Glomerular visceral epithelial cell (primary cell): ENCODE data around the gene GOLPH3.
A peak's percentile ranks its signal among the peaks of the same experiment; 100 is the strongest.

Source experiments
- DNase-seq: peaks from one replicate; pipeline ENCODE4 v3.0.0-alpha.2; 2016; ENCODE audit errors: extremely low spot score

GOLPH3 gene

DNA sequence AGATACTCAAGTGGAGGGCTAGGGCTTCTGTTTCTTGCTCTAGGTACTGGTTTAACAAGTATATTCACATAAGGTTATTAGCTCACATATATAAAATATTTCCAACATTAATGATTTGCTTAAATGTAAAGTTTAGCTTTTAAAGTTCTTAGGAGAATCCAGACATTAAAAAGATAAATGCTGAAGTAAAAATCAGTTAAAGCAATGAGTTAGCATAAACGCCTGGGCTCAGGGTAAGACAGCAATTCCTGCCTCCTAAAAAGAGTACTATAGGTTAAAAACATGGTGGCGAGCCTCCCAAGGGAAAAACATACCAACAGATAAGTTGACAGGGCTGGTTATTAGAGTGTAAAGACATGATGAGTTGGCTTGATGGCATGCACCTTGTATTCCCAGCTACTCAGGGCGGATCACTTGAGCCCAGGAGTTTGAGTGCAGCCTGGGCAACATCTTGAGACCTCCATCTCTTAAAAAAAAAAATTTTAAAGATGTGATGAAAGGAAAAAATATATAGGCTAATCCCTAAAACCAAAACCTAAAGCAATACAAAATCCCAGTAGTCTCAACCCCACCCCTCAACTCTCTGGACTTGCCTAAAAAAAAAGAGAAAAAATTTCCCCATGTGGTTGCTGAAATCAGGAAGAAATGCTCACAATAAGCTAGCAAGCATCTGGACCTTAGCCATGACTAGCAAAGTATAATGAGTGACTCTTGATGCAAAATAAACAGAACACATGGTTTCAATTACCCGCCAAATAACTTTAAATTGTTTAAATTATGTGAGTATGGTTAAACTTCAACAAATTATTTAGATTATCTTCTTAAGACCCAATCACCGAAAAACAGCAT, 3.6 kb downstream of the GOLPH3 start:
- DNase-seq, result peak; percentile 35

DNA sequence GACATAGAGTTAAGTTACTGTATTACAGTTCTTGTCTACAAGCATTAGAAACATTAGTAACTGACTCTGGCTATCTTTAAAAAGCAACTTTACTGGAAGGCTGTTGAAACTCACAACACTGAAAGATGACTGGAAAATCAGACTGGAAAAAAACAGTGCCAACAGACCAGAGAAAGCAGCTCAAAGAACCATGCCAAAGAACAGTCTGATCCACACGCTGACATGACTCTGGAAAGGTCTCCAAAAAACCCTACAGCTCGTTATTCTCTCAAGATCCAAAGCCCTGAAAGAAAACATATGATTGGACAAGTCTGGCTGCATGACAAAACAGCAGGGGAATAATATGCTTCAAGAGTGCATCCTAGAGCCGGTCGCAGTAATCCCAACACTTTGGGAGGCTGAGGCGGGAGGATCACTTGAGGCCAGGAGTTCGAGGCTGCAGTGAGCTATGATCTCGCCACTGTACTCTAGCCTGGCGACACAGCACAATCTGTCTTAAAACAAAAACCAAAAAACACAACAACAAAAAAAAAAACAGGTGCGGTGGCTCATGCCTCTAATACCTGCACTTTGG, 5.6 kb downstream of the GOLPH3 start:
- DNase-seq, result no peak

DNA sequence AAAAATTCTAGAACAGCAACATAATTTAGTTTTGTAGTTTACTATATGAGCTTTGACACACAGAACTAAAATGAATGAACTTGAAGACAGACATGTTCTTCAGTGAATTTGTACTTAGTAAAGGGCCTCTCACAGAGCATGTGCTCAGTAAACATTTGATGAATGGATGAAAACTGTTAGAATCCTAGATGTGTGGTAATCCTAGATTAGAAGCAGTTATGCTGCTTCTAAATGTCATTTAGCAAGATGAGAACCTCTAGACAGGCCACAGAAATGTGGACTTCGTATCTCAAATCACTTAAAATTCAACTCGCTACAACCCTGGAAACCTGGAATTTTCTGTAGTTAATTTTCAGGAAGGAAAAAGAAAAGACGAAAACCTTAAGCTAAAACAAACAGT, 8.5 kb downstream of the GOLPH3 start:
- DNase-seq, result no peak

DNA sequence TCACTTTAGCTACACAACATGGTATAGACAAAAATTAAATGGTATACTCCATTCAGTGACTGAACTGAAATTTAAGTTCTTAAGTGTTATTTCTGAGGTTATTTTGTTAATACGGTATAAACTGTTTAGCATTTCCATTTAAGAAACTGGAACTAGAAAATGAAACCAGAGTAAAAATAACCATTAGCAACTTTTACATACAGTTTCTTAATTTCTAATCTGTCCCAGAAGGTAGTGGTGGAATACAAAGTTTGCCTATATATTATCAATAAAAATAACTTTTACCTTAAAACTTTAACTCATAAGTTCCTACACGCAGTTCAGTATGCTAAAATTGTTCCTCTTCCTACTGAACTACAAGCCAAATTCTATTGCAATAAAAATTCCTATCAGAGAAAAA, 10.3 kb downstream of the GOLPH3 start:
- no peak for DNase-seq

DNA sequence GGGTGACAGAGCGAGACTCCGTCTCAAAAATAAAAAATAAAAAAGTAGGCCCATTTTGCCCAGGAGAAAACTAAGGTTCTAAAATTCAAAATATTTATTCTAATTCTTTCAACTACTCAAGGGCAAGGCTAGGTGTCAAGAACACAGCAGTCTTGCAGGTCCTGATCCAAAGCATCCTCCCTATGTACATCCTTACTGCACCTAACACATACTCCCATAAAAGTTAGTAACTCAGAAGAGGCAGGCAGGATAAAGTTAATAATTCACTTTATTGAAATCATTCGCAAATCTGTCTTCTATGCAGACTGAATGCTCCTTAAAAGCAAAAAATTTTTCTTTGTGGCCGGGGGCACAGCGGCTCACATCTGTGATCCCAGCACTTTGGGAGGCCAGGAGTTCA, 11.1 kb downstream of the GOLPH3 start:
- no peak for DNase-seq

DNA sequence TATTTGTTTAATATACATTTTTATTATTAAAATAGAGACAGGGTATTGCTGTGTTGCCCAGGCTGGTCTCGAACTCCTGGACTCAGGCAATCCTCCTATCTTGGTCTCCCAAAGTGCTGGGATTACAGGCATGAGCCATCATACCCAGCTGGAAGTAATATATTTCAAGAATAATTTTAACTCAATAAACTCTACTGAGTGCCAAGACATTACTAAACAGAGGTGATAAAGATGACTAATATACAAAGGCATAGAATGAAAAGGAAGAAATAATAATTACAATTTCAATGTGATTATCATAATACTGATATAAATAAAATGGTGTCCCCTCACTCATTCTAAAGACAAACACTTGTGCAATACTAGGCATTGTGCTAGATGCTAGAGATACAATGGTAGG, 13.9 kb downstream of the GOLPH3 start:
- no peak for DNase-seq

DNA sequence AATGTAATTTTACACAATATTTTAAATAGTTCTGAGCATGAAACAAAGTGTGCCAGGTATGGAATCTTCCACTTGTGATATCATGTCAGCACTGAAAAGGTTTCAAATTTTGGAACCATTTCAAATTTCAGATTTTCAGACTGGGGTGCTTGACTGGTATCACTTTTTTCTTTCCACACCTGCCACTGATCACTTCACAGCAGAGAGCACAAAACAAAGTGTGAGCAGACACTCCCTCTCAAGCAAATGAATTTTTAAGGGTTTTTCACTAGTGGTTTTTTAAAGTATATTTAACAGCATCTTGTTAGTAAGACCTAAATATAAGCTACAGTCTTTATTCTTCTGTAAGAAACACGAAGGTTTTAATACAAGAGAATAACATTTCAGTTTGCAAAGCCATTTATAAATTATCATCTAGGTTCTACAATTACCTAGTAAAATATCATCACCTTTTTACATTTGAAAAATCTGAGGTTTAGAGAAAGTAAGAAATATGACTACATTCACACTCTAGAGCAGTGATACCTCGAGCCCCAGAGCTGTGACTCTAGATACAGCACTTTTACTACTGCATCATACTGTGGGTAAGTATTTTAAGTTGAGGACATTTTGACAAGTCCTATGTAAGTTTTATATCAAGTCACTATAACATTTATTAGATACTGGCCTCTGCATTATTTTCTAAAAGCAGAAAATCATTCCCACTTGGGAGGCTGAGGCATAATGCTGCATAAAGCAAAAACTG, 14.6 kb downstream of the GOLPH3 start:
- no peak for DNase-seq

DNA sequence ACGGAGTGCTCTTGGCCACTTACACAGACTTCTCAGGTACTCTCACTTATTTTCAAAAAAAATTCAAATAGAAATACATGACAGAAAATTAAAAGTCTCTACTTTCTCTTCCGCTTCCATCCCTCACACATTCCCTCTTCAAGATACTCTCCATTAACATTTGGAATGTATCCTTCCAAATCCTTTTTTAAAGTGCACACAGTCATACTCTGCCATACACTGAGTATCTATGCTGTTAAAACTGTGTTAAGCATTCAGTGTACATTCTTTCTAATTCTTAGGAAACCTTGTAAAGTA, 15.5 kb downstream of the GOLPH3 start:
- no peak for DNase-seq

DNA sequence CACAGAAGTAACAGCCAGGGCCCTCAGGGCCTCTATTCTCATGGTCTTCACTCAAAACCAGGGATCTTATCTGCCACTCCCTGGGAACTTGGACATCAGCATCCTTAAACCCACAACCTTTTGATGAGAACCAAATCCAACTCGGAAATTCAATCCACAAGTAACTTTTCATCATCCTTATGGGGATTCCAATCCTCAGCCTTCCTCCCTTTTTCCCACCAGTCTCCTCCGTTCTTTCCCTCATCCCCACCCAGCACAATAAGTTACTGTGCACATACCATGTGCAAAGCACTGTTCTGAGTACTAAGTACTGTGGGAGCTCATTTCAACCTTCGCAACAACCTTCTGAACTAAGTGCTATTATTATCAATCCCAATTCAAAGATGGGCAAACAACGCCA, 17.0 kb downstream of the GOLPH3 start:
- no peak for DNase-seq

DNA sequence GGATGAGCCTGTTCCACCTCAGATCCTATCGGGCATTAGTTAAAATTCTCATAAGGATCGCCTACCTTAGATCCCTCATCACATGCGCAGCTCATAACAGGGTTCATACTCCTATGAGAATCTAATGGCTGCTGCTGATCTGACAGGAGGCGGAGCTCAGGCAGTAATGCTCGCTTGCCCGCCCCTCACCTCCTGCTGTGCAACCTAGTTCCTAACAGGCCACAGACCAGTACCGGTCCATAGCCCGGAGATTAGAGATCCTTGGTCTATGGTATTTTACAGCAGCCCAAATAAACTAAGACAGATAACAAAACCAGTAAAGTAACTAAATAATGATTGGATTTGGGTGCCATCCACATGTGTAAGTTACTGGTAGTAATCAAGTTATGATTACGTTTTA, 17.5 kb downstream of the GOLPH3 start:
- DNase-seq, result no peak

DNA sequence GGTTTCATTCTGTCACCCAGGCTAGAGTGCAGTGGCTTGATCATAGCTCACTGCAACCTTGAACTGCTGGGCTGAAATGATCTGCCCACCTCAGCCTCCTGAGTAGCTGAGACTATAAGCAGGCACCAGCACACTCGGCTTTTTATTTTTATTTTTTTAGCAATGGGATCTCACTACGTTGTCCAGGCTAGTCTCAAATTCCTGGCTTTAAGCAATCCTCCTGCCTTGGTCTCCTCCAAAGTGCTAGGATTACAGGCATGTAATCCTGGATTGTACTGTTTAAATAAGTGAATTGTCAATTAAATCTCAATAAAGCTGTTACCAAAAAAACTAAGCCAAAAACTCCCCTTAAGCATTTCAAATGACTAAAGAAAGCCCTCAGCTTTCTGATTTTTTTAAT, 18.9 kb downstream of the GOLPH3 start:
- DNase-seq, result no peak

DNA sequence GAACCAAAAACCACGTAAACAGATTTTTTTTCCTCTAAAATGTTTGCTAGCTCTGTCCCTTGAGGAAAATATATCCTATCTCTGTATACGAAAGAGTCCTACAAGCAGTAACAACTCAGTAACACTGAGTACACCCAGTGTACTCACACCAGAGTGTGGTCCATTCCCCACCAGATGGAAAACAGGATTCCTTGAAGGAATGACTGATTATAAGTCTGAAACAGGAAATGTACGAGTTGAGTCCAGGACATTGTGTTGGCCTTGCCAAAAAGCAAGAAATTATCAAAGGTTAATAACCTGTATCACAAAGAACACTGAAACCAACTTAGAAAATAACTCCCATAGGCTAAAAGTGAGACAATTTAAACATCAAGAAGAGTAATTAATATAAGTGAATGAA, 20.4 kb downstream of the GOLPH3 start:
- no peak for DNase-seq

DNA sequence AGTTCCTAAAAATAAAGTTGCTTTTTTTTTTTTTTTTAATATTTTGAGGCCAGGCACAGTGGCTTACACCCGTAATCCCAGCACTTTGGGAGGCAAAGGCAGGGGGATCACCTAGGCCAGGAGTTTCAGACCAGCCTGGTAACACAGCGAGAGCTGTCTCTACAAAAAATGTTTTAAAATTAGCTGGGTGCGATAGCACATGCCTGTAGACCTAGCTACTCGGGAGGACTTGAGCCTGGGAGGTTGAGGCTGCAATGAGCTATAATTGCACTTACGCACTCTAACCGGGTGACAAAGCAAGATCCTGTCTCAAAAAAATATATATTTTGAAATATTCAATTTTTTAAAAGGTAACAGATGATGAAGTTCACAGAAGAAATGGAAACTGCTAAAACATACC, 22.9 kb downstream of the GOLPH3 start:
- no peak for DNase-seq

DNA sequence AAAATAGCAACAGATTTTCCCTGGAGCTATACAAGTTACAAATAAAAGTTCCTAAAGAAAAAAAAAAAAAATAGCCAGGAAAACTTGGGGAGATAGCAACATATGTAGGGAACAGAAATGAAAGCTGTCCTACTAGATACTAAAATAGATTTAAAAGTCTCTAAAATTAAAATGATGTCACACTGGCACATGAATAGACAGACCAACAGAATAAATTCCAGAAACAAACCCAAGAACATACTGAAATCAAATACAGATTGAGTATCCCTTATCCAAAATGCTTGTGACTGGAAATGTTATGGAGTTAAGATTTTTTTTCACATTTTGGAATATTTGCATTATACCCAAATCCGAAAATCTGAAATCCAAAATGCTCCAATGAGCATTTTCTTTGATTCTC, 23.8 kb downstream of the GOLPH3 start:
- no peak for DNase-seq

DNA sequence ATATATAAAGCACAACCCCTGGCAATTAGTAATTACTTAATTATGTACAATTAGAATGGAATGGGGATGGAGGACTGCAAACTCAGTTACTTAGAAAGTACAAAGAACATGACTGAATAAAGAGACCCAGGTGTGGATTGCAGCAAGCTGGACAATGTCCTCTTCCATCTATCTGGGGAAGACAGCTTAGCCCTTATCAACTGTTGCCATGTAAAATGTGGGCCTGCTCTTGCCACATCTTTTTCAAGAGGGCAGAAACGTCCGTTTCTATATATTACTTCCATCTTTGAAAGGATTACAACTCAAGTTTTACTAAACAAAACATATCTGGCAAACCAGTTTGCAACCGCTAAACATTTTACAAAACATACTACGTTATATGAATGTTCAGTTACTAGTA, 26.2 kb downstream of the GOLPH3 start:
- no peak for DNase-seq

DNA sequence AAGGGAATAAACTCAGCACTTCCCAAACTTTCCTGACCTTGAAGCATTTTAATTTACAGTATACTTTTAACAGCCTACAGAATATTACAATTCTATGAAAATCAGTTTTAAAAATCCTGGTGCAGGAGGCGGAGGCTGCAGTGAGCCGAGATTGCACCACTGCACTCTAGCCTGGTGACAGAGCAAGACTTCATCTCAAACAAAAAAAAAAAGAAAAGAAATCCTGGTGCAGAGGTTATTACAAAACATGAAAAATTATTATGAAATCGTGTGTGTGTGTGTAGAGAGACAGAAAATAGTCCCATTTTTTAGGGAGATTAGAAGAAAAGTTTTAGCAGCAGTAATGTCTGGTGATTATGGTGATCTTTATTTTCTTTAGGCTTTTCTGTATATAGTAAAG, 26.9 kb downstream of the GOLPH3 start:
- no peak for DNase-seq

DNA sequence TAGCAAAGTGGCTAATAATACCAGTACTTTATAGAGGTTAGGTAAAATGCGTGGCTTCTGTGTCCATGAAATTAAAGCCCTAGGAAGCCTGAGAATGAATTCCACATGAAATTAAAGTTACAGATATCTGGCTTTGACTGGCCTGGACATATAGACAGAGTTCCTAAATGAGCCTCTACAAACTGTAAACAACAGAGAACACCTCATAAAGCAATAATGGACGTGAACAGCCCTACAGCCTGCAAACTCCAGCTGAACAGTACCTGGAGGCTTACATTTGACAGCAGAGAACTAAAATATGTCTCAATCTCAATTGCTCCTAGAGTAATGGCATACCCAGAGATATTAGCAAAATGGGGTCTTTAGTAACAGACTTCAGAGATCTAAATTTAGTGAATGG, 28.7 kb downstream of the GOLPH3 start:
- DNase-seq, result no peak

DNA sequence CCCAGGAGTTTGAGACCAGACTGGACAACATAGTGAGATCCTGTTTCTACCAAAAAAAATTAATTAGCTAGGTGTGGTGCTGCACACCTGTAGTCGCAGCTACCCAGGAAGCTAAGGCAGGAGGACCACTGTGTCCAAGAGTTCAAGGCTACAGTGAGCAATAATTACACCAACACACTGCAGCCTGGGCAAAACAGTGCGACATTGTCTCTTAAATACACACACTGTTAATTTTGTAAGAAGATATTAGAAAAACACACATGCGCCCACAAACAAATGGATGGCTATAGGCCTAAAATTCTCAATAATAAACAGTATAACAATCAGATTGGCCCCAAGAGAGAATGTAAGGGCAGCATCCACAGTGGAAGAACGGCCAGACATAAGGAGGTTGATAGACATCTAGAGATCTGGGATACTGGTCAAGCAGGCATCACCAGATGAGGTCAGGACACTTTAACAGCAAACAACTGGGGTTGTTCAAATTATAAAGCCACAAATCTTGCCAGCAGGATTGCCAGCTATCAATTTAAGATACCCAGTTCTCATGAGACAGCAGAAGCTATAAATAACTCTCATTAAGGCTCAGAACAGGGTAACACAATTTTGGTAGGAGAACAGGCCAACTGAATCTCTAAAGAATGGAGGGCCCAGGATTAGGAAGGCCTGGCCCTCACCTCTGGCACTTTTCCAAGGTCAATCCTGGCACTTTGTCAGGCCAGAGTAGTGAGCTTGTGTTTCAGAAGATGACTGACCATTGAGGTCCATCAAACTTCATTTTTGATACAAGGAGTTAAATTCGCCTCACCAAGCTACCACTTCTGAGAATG, 29.5 kb downstream of the GOLPH3 start:
- no peak for DNase-seq

DNA sequence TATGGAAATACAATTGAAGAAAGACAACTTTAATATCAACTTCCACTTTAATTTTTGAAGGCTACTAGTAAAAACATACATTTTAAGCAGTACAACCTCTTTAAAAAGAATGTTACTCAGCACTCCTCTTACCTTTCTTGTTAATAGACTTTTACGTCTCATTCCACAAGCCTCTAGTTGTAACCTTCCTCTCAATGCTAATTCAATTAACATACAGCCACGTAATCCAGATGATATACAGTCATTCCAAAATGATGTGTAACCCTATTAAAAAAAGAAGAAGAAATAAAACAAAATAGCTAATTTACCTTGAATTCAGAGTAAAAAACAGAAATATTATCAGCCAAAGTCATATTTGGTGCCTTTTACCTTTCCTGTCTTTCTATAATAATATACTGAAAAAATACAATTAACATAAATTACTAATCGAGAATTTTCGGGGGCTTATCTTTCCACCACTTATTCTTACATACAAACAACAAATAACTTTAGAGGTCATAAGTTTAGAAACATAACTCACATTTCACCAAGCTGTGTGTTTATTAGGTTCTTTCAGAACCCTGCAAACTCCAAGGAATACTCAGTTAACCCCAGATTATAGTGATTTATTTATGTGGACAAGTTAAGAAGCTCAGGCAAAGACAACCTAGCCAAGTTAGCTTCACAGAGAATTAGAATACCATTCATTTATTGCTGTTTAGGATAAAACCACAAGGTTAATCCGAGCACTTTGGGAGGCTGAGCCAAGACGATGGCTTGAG, 30.3 kb downstream of the GOLPH3 start:
- no peak for DNase-seq

DNA sequence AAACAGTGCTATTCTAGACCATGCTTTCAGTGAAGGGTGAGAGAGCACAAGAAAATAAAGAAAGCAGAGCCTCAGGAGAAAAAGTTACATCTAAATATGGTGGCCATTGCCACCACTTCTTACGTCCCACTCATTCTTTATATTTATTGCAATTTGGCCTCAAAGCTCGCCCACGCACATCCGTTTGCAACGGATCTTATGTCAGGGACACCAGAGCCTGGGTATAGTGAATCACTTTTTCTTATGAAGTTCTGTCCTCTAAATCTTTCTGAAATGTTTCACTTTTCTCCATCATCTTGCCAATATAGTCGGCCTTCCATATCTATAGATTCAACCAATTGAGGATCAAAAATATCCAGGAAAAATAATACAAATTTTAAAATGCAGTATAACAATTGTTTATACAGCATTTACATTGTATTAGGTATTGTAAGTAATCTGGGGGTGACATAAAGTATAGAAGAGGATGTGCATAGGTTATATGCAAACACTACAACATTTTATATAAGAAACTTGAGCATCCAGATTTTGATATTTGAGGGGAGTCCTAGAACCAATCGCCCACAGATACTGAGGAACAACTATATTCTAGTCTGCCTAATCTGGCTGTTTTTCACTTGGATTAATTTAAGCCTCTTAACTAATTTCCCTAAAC, 35.2 kb downstream of the GOLPH3 start:
- no peak for DNase-seq

DNA sequence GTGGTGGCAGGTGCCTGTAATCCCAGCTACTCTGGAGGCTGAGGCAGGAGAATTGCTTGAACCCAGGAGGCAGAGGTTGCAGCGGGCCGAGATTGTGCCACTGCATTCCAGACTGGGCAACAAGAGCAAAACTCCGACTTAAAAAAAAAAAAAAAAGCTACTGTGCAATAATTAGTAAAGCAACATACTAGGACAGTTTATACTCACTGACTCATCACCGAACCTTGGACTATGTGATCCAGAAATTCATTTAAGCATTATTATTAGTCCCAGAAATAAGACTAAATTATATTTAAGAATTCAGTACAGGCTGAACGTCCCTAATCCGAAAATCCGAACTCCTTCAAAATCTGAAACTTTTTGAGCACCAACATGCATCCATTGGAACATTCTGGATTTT, 37.8 kb downstream of the GOLPH3 start:
- DNase-seq, result no peak
